Raji (cell line): ENCODE results near the gene TSHZ2.

ENCODE experiments used
- POLR2A ChIP-seq: IDR thresholded peaks from 2 replicates; pipeline ENCODE4 v1.6.1; 2011; ENCODE audit warnings: low read depth, low read length, control low read depth; ENCODE audit not compliant: insufficient read depth

The TSHZ2 gene

GRCh38 chr20:53050338-53050737, 78.2 kb downstream of the TSHZ2 start:
- TF ChIP-seq POLR2A, result no peak

- TF ChIP-seq POLR2A, result no peak
Observed at GRCh38 chr20:53052380-53052779, 80.2 kb downstream of the TSHZ2 start.

- TF ChIP-seq POLR2A, result no peak
Observed at GRCh38 chr20:53053595-53053994, 81.4 kb downstream of the TSHZ2 start.

GRCh38 chr20:53055367-53056067, 83.4 kb downstream of the TSHZ2 start:
- no peak for TF ChIP-seq POLR2A

- TF ChIP-seq POLR2A, result no peak
Observed at GRCh38 chr20:53057579-53057978, 85.4 kb downstream of the TSHZ2 start.

- TF ChIP-seq POLR2A, result no peak
Observed at GRCh38 chr20:53059848-53060247, 87.7 kb downstream of the TSHZ2 start.

GRCh38 chr20:53061192-53062108, 89.3 kb downstream of the TSHZ2 start:
- no peak for TF ChIP-seq POLR2A

- no peak for TF ChIP-seq POLR2A
Observed at GRCh38 chr20:53064935-53065334, 92.8 kb downstream of the TSHZ2 start.

GRCh38 chr20:53068241-53068640, 96.1 kb downstream of the TSHZ2 start:
- no peak for TF ChIP-seq POLR2A

GRCh38 chr20:53069132-53069531, 97.0 kb downstream of the TSHZ2 start:
- no peak for TF ChIP-seq POLR2A

GRCh38 chr20:53070224-53070623, 98.1 kb downstream of the TSHZ2 start:
- no peak for TF ChIP-seq POLR2A

GRCh38 chr20:53070706-53071392, 98.7 kb downstream of the TSHZ2 start:
- no peak for TF ChIP-seq POLR2A

GRCh38 chr20:53071833-53072232, 99.7 kb downstream of the TSHZ2 start:
- TF ChIP-seq POLR2A, result no peak

- TF ChIP-seq POLR2A, result no peak
Observed at GRCh38 chr20:53072923-53073579, 100.9 kb downstream of the TSHZ2 start.
